Measurements from ENCODE around the gene DDX42.
"Not testable (repeated sequence)": the region's sequence is repeated elsewhere in the genome, so short reads cannot be mapped to it uniquely, and the experiment has no call there.

Gene DDX42

DNA sequence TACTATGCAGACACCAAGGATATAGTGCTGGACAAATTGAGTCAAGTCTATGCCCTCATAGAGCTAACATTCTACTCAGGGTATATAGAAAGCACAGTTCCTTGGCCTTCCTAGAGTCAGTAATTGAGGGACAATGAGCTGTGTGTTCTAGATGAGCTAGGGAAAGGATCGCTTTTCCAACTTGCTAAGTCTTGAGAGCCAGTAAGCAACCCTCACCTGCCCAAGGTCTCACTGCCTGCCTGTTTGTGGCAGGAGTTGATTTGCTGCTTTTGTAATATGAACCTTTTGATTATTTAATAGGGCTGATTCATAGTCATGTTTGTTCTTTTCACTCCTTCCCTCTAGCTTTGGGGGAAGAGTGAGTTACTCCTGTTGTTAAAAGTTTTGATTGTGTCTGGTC lies 6.5 kb downstream of the DDX42 start:
- DNase-seq = no peak

DNA sequence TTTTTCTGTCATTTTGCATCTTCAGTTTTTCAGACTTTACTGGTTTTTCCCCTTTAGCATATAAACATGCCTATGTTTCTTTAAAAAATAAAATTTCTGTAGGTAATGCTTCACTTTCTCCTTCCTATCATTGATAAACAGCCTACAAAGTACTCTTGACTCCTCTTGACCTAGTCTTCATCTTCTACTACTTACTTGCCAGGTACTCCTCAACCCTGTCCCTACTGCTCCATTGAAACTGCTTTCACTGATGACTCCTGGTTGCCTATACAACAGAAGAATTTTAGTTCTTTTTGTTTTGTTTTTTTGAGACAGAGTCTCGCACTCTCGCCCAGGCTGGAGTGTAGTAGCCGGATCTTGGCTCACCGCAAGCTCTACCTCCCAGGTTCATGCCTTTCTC lies 7.0 kb downstream of the DDX42 start:
- no peak for DNase-seq

DNA sequence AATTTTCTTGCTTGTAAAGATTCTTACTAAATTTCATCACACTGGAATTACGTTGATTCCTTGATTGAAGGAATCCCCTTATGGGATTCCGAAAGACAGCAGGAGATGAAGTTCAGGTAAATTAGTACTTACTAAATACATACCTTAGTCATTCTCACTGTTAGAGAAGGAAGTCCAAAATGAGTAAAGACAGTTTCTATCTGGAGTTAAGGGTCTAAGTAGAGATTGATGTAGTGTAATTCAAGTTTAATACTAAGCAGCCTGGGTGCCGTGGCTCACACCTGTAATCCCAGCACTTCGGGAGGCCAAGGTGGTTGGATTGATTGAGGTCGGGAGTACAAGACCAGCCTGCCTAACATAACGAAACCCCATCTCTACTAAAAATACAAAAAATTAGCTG lies 9.6 kb downstream of the DDX42 start:
- no peak for DNase-seq

DNA sequence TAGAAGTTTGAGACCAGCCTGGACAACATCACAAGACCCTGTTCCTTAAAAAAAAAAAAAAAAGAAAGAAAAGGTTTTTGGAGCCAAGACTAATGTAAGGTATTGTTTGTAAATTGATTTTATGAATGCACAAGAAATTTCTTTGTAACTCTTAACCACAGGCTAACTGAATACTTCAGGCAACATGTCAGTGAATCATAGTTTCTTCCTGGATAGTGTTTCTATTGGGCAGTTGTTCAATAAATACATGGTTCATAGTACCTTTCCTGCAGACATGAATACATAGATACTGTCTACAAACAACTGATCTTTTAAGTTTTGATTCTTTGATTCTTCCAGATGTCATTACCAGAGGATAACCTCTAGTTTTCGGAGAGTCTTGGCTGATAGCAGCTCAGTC lies 11.6 kb downstream of the DDX42 start:
- no peak for DNase-seq

DNA sequence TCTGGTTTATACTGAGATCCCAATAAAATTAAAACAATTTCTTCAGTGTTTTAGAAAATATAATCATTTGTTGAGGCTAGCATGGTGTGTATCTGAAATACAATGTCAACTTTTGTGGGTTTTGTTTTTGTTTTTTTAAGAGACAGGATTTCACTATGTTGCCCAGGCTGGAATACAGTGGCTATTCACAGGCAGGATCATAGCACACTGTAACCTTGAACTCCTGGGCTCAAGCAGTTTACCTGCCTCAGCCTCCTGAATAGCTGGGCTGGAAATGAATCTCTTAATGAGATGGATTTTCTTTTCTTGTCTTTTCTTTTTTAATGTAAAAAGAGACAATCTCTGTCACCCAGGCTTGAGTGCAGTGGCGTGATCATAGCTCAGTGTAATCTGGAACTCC lies 12.1 kb downstream of the DDX42 start:
- no peak for DNase-seq

DNA sequence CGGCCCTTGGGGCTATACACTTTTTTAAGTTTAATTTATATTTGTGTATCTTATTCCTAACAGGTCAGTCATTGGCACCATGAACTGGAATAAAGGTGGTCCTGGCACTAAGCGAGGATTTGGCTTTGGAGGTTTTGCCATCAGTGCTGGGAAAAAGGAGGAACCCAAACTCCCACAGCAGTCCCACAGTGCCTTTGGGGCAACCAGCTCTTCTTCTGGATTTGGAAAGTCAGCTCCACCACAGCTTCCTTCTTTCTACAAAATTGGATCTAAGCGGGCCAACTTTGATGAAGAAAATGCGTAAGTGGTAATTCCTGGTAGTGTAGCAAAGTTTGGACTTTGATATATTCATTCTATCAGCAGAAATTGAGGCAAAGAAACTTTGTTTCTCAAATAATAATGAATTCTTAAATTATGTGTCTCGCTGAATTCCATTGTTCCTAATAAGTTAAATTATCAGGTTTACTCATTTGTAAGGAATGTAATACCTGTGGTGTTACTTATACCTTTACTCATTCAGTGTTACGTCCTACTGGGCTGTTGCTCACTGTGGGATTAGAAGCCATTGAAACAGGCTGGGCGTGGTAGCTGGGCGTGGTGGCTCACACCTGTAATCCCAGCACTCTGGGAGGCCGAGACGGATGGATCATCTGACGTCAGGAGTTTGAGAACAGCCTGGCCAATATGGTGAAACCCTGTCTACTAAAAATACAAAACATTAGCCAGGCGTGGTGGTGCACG lies 13.2 kb downstream of the DDX42 start:
- DNase-seq = no peak

DNA sequence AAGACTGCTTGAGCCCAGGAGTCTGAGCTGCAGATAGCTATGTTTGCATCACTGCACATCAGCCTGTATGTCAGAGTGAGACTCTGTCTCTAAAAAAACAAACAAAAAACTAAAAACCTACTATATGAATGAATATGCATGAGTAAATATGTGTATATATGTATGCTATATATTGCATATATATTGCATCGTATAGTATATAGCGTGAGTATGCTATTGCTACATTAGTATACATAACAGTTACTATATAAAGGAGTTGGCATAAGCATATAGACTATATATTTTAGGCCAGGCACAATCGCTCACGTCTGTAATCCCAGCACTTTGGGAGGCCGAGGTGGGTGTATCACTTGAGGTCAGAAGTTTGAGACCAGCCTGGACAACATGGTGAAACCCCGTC lies 16.1 kb downstream of the DDX42 start:
- DNase-seq = no peak

DNA sequence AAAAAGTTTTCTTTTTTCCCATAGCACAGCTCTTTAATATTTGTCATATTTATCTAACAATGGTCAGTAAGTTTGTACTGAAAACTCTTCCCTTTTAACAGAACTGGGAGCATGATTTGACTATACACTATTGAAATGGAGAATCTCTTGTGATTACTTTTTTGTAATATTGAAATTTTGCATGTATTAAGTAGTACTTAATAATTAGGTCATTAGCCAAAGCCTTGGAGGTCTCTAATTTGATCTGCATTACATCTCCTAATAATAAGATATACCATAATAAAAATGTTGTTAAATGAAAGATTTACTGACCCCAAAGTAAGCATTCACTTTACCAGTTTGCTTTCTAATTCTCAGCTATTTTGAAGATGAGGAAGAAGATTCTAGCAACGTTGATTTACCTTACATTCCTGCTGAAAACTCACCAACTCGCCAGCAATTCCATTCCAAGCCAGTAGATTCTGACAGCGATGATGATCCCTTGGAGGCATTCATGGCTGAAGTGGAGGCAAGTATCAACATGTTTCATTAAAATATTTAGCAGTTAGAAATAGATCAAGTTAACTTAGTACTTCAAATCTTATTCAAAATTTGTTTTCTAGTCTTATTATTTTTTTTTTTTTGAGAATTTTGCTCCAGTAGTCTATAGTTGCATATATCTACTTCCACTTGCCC lies 18.2 kb downstream of the DDX42 start:
- DNase-seq = no peak

DNA sequence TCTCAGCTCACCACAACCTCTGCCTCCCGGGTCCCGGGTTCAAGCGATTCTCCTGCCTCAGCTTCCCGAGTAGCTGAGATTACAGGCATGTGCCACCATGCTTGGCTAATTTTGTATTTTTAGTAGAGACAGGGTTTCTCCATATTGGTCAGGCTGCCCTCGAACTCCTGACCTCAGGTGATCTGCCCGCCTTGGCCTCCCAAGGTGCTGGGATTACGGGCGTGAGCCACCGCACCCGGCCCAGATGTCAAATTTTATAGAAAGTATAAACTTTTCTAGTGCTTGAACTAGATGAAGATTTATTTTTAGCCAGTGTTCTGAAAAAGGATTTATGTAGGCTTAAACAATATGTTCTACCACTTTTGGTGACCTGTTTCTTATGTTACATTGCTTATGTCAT lies 22.4 kb downstream of the DDX42 start:
- not testable (repeated sequence) for DNase-seq

DNA sequence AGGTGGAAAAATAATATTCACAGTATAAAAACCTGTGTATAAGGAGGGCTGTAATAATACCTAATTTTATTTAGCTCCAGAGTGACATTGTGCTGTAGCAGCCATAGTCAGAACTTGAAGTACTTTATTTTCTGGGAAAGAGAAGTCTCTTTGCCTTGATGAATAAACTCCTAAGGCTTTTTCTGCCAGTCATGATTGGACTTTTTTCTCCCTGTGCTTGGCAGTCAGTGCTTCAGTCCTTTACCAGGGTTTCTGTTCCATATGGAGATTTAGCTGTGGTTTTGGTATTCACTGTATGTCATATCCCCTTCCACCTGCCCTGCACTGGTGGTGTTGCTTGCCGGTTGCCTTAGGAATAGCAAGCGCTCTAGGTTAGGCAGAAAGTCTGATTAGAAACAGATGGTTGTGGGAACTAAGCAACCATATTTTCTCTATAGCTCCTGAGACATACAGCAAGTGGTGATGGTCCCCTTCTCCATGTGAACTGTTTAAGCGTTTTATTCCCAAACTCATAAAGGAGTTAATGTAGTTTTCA lies 24.7 kb downstream of the DDX42 start:
- no peak for DNase-seq

DNA sequence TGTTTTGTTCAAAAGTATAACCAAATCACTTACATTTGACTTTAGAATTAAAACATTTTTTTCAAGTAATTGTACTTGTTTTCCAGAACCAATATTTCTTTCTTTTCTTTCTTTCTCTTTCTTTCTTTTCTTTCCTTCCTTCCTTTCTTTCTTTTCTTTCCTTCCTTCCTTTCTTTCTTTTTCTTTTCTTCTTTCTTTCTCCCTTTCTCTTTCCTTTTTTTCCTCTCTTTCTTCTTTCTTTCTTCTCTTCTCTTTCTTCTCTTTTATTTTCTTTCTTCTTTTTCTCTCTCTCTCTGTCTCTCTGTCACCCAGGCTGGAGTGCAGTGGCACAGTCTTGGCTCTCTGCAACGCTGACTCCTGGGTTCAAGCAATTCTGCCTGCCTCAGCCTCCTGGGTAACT lies 26.8 kb downstream of the DDX42 start:
- no peak for DNase-seq

DNA sequence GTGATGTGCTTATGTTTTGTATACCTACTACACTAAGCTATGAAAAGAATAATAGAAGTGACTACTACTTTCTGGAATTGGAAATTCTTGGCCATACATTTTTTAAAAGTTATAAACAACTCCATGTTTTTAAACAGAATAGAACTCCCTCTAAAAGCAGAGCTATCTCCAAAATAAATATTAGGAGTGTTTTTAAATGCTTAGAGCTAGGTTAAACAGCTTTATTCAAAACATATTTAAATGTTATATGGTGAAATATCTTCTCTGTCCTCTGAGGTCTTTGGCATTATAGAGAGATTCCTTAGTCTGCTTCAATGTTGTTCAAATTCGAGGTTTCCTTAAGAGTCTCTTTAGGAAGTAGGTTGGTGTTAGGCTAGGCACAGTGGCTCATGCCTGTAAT lies 30.4 kb downstream of the DDX42 start:
- DNase-seq = no peak

DNA sequence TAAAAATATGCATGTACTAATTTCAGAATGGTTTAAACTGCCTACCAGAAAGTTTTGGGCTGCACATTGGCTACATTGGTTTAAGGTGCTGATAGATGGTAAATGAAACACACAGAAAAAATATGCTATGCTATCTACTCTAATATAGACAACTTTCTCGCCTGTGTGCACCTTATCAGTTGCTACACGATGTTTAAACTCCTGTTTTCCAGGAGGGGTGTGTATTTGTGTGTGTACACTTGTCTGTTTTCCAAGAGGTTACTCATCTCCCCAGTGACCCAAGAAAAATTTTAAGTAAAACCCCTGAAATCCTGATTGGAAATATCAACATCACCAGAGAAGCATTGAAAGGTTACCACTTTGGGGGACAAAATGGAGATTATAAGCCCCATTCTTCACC lies 31.6 kb downstream of the DDX42 start:
- DNase-seq = no peak

DNA sequence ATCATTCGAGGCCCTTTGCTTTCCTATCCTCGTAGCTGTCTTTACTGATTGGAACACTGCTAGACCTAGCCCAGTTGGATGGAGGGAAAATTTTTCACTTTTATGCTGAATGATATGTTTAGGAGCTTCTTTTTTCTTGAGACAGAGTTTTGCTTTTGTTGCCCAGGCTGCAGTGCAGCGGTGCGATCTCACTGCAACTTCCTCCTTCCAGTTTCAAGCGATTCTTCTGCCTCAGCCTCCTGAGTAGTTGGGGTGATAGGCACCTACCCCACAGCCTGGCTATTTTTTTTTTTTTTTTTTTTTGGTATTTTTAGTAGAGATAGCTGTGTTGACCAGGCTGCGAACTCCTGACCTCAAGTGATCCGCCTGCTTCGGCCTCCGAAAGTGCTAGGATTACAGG lies 36.0 kb downstream of the DDX42 start:
- no peak for DNase-seq

DNA sequence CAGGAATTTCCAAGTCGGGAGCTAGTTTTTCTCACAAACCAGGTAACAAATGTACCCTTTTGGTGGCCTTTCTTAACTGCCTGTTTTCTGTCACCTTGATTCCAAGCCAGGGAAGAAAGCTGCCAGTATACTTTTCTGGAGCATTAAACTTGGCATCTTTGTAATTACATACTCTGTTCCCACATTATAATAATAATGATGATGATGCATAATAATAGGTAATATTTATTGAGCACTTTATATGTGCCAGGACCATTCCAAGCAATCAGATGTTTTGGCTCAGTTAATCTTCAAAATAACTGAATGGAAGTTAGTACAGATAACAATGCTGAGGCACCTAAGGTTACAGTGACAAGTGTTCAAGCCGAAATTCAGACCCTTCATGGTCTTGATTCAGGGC lies 42.2 kb downstream of the DDX42 start:
- DNase-seq = no peak

DNA sequence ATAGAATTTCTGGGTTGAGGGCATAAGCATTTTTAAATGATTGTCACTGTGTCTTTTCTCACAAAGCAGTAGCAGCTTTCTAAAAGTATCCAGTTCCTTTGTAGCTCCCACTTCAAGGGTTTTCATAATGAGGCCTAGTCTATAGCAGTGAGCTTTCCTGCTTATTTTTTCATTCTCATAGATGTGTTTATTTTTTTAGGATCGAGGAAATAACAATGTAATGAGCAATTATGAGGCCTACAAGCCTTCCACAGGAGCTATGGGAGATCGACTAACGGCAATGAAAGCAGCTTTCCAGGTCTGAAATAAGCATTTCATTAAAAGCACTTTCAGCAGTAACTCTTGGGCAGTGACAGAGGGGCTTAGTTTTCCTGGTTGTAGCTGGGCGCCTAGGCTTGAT lies 42.7 kb downstream of the DDX42 start:
- no peak for DNase-seq

DNA sequence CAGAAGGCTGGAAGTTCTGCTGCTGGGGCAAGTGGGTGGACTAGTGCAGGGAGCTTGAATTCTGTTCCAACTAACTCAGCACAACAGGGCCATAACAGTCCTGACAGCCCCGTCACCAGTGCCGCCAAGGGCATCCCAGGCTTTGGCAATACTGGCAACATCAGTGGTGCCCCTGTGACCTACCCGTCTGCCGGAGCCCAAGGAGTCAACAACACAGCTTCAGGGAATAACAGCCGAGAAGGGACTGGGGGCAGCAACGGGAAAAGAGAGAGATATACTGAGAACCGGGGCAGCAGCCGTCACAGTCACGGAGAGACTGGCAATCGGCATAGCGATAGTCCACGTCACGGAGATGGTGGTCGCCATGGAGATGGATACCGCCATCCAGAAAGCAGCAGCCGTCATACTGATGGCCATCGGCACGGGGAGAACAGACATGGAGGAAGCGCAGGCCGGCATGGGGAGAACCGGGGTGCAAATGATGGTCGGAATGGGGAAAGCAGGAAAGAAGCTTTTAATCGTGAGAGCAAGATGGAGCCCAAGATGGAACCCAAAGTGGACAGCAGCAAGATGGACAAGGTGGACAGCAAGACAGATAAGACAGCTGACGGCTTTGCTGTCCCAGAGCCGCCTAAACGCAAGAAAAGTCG lies 43.9 kb downstream of the DDX42 start:
- DNase-seq = no peak

DNA sequence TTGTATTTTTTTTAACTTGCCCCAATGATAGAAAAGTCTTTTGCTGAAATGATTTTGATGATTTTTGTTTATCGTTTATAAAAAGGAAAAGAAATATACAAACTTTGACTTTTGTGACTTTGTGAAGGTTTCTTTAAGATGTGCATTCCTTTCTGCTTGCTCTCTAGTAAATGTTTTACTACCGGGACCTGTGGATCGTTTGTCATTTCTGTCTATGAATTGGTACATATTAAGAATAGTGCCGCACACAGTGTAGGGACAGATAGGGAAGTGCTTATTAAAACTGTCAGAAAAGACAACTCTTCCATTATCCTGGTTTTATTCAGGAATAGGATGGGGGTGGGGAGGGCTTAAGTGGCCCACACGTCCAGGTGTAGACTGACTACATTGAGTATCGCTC lies 45.2 kb downstream of the DDX42 start:
- no peak for DNase-seq

DNA sequence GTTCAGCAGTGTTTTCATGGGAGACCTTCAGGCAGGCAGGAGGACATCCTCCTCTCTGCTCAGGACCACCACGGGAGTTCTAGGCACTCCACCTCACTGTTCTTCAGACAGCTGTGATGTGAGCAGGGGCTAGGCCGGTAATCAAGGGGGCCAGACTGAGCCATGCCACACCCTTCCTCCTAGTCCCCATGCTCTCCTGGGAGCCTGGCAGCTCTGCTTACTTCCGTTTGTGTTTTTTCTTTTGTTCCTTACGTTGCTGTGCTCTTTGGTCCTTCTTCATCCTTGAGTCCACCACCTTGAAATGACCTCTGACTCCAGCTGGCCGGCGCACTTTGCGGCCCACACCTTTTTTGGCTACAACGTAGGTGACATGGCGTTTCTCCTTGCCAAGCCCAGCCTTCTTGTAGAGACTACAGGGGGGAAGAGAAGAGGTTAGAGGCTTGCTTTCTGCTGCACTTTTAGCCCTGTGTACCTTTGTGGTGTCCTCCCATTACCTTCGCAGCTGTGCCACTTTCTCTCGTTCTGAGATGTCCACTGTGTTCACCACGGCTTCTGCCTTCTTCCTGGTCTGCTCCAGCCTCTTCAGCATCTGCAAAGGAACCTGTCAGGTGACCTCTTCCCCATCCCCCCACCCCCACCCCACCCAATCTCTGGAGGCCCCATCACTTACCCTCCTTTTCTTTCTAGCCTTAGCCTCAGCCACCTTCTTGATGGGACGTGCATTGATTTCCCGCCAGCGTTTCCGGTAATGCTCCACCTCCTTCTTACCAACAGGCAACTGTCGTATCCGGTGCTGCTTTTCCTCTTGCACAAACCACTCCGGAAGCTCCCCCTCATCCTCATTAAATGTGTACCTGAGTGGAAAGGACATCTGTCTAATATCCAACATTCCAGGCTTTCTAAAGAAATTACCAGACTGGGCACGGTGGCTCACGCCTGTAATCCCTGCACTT lies 45.9 kb downstream of the DDX42 start:
- no peak for DNase-seq

DNA sequence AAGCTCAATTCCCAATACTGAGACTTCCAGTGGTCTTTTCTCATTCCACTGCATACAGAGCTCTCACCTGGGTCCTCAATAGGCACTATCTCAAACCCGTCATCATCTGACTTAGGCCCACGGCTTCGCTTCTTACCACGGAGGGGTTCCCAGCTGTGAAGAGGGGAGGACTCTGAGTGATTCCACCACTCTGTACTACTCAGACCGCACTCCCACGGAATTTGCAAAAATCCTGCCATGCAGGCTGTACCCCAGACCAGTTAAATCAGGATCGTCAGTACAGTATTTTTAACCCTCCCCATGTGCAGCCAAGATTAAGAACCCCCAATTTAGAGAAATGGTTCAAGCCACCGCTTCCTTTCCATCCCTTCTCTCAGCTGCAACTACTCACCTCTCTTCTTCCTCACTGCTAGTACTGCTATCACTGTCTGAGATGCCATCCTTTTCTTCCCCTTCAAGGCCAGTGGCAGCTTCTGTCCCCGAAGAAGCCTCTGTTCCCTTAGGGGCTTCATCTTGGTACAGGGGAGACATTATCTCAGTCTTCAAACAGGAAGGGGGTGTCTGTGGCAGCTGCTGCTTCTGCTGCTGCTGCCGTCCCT lies 47.1 kb downstream of the DDX42 start:
- no peak for DNase-seq

DNA sequence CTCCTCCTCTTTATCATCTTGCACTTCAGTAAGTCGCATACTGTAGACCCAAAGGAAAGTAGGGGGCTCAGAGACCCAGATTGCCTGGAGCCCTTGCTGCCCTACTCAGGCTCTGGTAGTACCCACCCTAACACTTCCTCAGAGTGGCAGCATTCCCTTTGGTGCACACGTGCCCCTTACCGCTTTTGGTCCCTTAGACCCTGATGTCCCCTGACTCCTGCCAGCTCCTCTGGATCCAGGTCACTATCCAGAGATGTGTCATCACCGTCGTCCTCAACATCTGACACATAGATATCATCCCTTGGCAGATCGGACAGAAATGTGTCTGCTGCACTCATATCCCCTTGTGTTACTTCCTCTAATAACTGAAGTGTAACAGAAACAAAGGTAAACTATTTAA lies 47.8 kb downstream of the DDX42 start:
- no peak for DNase-seq

DNA sequence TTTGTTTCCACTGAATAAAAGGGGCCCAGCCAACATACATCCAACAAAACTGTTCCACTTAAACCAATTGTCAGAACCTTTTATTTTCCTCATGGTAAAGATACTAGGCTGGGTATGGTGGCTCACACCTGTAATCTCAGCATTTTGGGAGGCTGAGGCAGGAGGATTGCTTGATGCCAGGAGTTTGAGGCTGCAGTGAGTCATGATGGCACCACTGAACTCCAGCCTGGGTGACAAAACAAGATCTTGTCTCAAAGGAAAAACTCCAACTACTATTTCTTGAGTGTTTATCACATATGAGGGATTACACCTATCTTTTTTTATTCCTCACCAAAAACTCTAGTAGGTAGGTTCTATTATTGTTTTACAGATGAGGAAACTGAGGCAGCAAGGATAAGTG lies 48.6 kb downstream of the DDX42 start:
- no peak for DNase-seq

All from NCI-H526 (cell line).